CD4-positive, alpha-beta memory T cell (primary cell): Measurements from ENCODE around the gene BAHCC1. TPM values are rescaled to one million over a fixed set of nuclear protein-coding genes. Genes with fewer than 3 reads are reported as not detected.

Experiments
- CTCF ChIA-PET: fragments of 350-600 bp; sonication (Branson Sonifier 250); formaldehyde crosslinking; loops from one replicate; lab custom pipeline; 2021; ENCODE audit warnings: inconsistent platforms; ENCODE audit not compliant: partially characterized antibody; lab: Charles Lee
- POLR2A ChIA-PET: fragments of 350-600 bp; sonication (Branson Sonifier 250); formaldehyde crosslinking; loops from one replicate; lab custom pipeline; 2021; ENCODE audit not compliant: partially characterized antibody; lab: Charles Lee
- DNase-seq, 5 donors: peaks; one replicate each; pipeline versions ENCODE4 v3.0.0 to v3.0.0-alpha.2; 2020 to 2022; ENCODE audit warnings: mixed read lengths in 1 of 5
- H3K27ac ChIP-seq: one replicate; pipeline ENCODE4 v1.7.0; 2013; ENCODE audit warnings: low read depth, low read length
- H3K27me3 ChIP-seq: 2 replicates; pipeline ENCODE4 v1.7.0; 2013; ENCODE audit warnings: mild to moderate bottlenecking, low read length, moderate library complexity; ENCODE audit not compliant: insufficient read depth
- H3K36me3 ChIP-seq: 2 replicates; pipeline ENCODE4 v1.7.0; 2013; ENCODE audit warnings: mild to moderate bottlenecking, low read length, moderate library complexity; ENCODE audit not compliant: insufficient read depth
- H3K4me1 ChIP-seq: 2 replicates; pipeline ENCODE4 v1.7.0; 2013; ENCODE audit warnings: mild to moderate bottlenecking, low read length, moderate library complexity; ENCODE audit not compliant: insufficient read depth
- H3K4me3 ChIP-seq, 2 donors: one replicate each; pipeline ENCODE4 v1.7.0; 2013; ENCODE audit warnings: low read length in 2 of 2, mild to moderate bottlenecking in 1 of 2
- H3K9me3 ChIP-seq, 2 donors: one replicate each; pipeline ENCODE4 v1.7.0; 2013; ENCODE audit warnings: low read length in 2 of 2, control low read depth in 1 of 2; ENCODE audit not compliant: control insufficient read depth in 1 of 2
- H3K27ac Mint-ChIP-seq, 7 donors: one replicate each; pipeline ENCODE4 v1.8.0; 2020 to 2021; ENCODE audit warnings: mixed read lengths in 7 of 7, mild to moderate bottlenecking in 6 of 7, inconsistent platforms in 3 of 7, moderate library complexity in 3 of 7
- H3K27me3 Mint-ChIP-seq, 2 donors: one replicate each; pipeline ENCODE4 v1.8.0; 2020 to 2021; ENCODE audit warnings: mixed read lengths in 2 of 2
- H3K36me3 Mint-ChIP-seq, 2 donors: one replicate each; pipeline ENCODE4 v1.8.0; 2020 to 2021; ENCODE audit warnings: mixed read lengths in 2 of 2, inconsistent platforms in 1 of 2, mild to moderate bottlenecking in 1 of 2
- H3K4me1 Mint-ChIP-seq, 4 donors: one replicate each; pipeline ENCODE4 v1.8.0; 2020 to 2021; ENCODE audit warnings: mixed read lengths in 4 of 4, mild to moderate bottlenecking in 1 of 4
- H3K4me3 Mint-ChIP-seq, 8 donors: one replicate each; pipeline ENCODE4 v1.8.0; 2020 to 2021; ENCODE audit warnings: mixed read lengths in 8 of 8, mild to moderate bottlenecking in 7 of 8, moderate library complexity in 6 of 8, inconsistent platforms in 3 of 8
- H3K9me3 Mint-ChIP-seq, 8 donors: one replicate each; pipeline ENCODE4 v1.8.0; 2020 to 2021; ENCODE audit warnings: mixed read lengths in 8 of 8, mild to moderate bottlenecking in 5 of 8, inconsistent platforms in 3 of 8, moderate library complexity in 1 of 8
- intact Hi-C: fragments of 100-400 bp; cut with micrococcal nuclease; formaldehyde crosslinking; loops from one replicate; pipeline ENCODE4 v1.15.1; 2023
- polyA plus RNA-seq, 2 donors: library from polyadenylated mRNA; unstranded; fragments of 300-500 nt; fragmentation: Illumina TruSeq; gene quantifications; one replicate each; pipeline ENCODE4 v1.2.3, GENCODE V29; 2021
- total RNA-seq, 2 experiments: library from RNA; stranded (reverse); gene quantifications; one replicate each; pipeline ENCODE4 v1.2.3, GENCODE V29; 2021

The BAHCC1 gene
- total and polyA plus RNA-seq, 4 experiments from 2014 or later, result not detected

DNA sequence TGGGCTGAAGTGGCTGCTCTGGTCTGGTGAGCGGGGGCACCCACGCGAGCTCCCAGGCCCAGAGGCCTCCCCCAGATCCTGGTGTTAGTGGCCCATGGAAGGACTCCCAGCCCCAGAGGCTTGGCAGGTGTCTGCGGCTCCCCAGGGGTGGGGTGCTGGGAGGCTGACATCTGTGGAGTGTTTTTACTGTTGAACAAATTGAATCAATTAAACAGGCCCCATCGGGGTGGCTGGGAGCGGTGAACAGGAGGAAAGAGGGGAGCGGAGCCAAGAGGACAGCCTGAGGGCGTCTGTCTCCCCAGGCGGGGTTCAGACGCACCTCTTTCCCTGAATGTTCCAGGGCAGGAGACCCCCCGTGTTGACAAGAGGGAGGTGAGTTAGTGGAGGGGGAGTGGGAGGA is 87.4 kb downstream of the BAHCC1 start:
- Mint-ChIP-seq H3K9me3 (peaks cover 0 to 2% (median 0%) of the 10 kb centered on the region in 8 donors), H3K27me3 (peaks cover 13 to 26% of the 10 kb centered on the region in 2 donors), H3K27ac (peak overlapping the region in 1 of 7 donors; percentile 75), H3K4me1 (peaks cover 2 to 24% (median 7%) of the 10 kb centered on the region in 4 donors), H3K4me3 (peak overlapping the region in 4 of 8 donors; percentile 48 to 83 (median 60)), H3K36me3 (no peaks in the 10 kb centered on the region)
- no peaks in the 10 kb centered on the region for H3K9me3 ChIP-seq
- intact Hi-C loops, result loop anchor here (10.0 kb wide), 1 partner anchor 88 kb away; the partner anchor contains the start of gene BAHCC1
- no peak overlapping the region for H3K4me3 ChIP-seq
- ChIA-PET CTCF (no interaction called here), POLR2A (interaction anchor here (0.9 to 1.7 kb wide), 4 partner anchors 25 to 191 kb away, joined by 3 to 5 read pairs (median 4); partner anchors contain the start of genes ACTG1 and FAAP100)
- DNase-seq, result no peak
- H3K4me1 ChIP-seq, result peaks cover 24% of the 10 kb centered on the region
- no peaks in the 10 kb centered on the region for H3K36me3 ChIP-seq
- no peak overlapping the region for H3K27ac ChIP-seq
- peaks cover 22% of the 10 kb centered on the region for H3K27me3 ChIP-seq

DNA sequence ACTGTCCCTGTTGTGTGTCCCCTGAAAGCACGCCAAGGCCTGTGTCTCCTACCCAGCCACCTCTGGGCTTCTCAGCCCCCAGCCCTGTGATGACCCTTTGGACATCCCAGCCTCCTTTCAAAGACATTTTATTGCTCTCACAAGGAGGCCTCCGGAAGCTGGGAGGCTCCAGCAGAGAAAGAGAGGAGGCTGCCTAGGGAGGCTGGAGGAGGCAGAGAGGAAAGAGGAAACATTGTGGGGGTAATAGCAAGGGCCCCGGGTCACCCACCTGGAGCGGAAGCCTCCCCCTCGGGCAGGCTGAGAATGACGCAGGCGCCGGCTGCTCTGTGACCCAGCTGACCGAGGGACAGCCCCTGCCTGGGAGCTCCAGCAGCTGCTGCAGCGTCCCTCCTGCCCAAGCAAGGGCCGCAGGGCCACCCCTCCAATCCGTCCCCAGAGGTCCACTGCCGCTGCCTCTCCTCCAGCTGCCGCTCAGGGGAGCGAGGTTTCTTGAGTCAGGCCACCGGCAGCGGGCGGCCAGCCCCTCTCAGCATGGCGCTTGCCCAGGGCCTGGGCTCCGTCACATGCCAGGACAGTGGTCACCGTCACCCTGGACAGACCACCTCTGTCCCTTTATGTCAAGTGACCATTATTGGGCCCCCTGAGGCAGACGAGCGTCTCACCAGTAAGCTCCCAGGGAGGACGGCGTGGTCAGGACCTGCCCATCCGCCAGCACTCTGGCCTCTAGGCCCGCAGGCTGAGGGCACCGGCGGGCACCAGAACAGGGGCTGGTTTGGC is 88.0 kb downstream of the BAHCC1 start:
- intact Hi-C loops, result loop anchor here (10.0 kb wide), 1 partner anchor 88 kb away; the partner anchor contains the start of gene BAHCC1
- ChIA-PET CTCF (interaction anchor here (2.0 to 2.5 kb wide), 3 partner anchors 25 to 230 kb away, joined by 10 to 20 read pairs (median 15); partner anchors contain the start of gene SLC38A10), POLR2A (interaction anchor here (0.9 to 2.6 kb wide), 4 partner anchors 24 to 191 kb away, joined by 3 to 11 read pairs (median 4); partner anchors contain the start of genes FAAP100 and SLC38A10)
- Histone ChIP-seq H3K27me3 (peaks cover 22% of the 10 kb centered on the region), H3K27ac (no peak overlapping the region), H3K4me1 (peaks cover 25% of the 10 kb centered on the region), H3K9me3 (no peaks in the 10 kb centered on the region), H3K4me3 (peak overlapping the region in 1 of 2 donors; percentile 48), H3K36me3 (no peaks in the 10 kb centered on the region)
- H3K27ac Mint-ChIP-seq, result peak overlapping the region in 1 of 7 donors; percentile 75
- peaks cover 11 to 21% of the 10 kb centered on the region in 2 donors for H3K27me3 Mint-ChIP-seq
- H3K4me1 Mint-ChIP-seq, result peaks cover 2 to 24% (median 7%) of the 10 kb centered on the region in 4 donors
- H3K9me3 Mint-ChIP-seq, result peaks cover 0 to 2% (median 0%) of the 10 kb centered on the region in 8 donors
- DNase-seq, result no peak
- no peaks in the 10 kb centered on the region for H3K36me3 Mint-ChIP-seq
- peak overlapping the region in 3 of 8 donors; percentile 8 to 59 (median 8) for H3K4me3 Mint-ChIP-seq

DNA sequence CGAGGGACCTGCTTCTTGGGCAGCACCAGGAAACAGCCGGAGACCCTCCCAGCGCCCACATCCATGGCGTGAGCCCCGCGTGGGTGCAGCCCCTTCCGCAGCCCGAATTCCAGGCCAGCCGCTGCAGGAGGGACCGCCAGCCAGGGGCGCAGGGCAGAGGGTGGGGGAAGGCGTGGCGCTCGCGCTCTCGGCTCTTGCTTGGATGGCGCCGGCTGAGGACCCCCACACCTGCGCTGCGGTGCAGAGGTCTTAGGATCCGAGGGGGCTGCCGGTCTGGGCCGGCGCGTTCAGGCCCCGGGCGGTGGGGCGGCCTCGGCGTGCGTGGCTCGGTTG is 88.6 kb downstream of the BAHCC1 start:
- POLR2A ChIA-PET, result interaction anchor here (1.2 to 2.6 kb wide), 5 partner anchors 188 to 343 kb away, joined by 4 to 11 read pairs (median 6); partner anchors contain the start of gene SLC38A10
- CTCF ChIA-PET, result interaction anchor here (1.0 to 2.5 kb wide), 8 partner anchors 9 to 342 kb away, joined by 4 to 20 read pairs (median 8); partner anchors contain the start of gene SLC38A10
- H3K27ac Mint-ChIP-seq, result no peak overlapping the region

DNA sequence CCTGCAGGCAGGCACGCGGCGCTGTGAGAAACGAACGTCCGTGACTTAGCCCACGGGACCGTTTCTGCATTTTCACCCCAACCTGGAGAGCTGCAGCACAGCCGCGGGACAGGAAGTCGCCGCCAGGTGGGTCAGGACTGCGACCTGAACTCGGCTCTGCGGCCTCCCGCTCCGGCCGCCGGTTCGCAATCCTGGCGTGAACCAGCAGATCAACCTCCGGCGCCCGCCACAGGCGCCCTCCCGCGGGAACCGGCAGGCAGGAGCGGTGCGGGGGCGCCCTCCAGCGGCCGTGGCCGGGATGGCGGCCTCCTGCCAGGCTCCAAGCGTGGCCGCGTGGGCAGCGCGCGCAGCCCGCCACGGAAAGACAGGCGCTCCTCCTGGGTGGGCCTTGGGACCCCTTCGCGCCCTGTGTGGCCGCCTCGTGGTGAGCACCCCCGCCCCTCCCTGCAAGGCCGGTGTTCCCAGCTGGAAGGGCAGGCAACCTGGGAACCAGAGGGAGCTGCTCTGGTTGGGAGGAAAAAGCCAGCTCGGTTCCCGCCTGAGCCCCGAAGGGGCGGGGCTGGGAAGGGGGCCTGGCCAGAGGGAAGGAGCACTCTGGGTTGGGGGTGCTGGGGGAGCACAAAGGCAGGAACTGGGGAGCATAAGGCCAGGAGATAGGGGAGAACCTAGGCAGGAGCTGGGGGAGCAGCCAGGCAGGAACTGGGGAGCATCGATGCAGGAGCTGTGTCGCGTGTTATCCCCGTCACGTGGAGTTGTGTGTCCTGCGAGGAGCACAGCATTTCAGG is 89.1 kb downstream of the BAHCC1 start:
- Histone ChIP-seq H3K9me3 (no peaks in the 10 kb centered on the region), H3K27me3 (peaks cover 22% of the 10 kb centered on the region), H3K36me3 (no peaks in the 10 kb centered on the region), H3K4me1 (peaks cover 30% of the 10 kb centered on the region), H3K4me3 (peak overlapping the region in 1 of 2 donors; percentile 48), H3K27ac (no peak overlapping the region)
- peaks cover 11 to 20% of the 10 kb centered on the region in 2 donors for H3K27me3 Mint-ChIP-seq
- H3K4me1 Mint-ChIP-seq, result peaks cover 2 to 24% (median 7%) of the 10 kb centered on the region in 4 donors
- intact Hi-C loops, result loop anchor here (1.0 to 10.0 kb wide), 5 partner anchors 68 to 231 kb away; partner anchors contain the start of genes BAHCC1, FAAP100 and SLC38A10
- H3K36me3 Mint-ChIP-seq, result no peaks in the 10 kb centered on the region
- peaks cover 0 to 2% (median 0%) of the 10 kb centered on the region in 8 donors for H3K9me3 Mint-ChIP-seq
- ChIA-PET POLR2A (interaction anchor here (0.6 to 2.6 kb wide), 11 partner anchors 24 to 344 kb away, joined by 3 to 19 read pairs (median 4); partner anchors contain the start of genes ACTG1, NDUFAF8, SLC38A10 and TEPSIN), CTCF (interaction anchor here (0.7 to 2.5 kb wide), 16 partner anchors 10 to 343 kb away, joined by 3 to 20 read pairs (median 4); partner anchors contain the start of gene SLC38A10)
- H3K4me3 Mint-ChIP-seq, result peak overlapping the region in 1 of 8 donors; percentile 45
- peak; percentile 76 to 90 (median 85) for DNase-seq
- no peak overlapping the region for H3K27ac Mint-ChIP-seq

More for the DNA sequence above, 88.6 kb downstream of the BAHCC1 start:
- H3K27ac ChIP-seq, result no peak overlapping the region
- no peaks in the 10 kb centered on the region for H3K36me3 ChIP-seq
- H3K4me3 Mint-ChIP-seq, result peak overlapping the region in 2 of 8 donors; percentile 8
- peaks cover 2 to 24% (median 7%) of the 10 kb centered on the region in 4 donors for H3K4me1 Mint-ChIP-seq
- H3K27me3 ChIP-seq, result peaks cover 22% of the 10 kb centered on the region
- no peaks in the 10 kb centered on the region for H3K36me3 Mint-ChIP-seq
- intact Hi-C loops, result loop anchor here (1.0 to 10.0 kb wide), 5 partner anchors 69 to 231 kb away; partner anchors contain the start of genes BAHCC1, FAAP100 and SLC38A10
- DNase-seq, result no peak
- H3K27me3 Mint-ChIP-seq, result peaks cover 11 to 21% of the 10 kb centered on the region in 2 donors
- H3K4me1 ChIP-seq, result peaks cover 30% of the 10 kb centered on the region
- H3K4me3 ChIP-seq, result peak overlapping the region in 1 of 2 donors; percentile 48
- peaks cover 0 to 2% (median 0%) of the 10 kb centered on the region in 8 donors for H3K9me3 Mint-ChIP-seq
- no peaks in the 10 kb centered on the region for H3K9me3 ChIP-seq

DNA sequence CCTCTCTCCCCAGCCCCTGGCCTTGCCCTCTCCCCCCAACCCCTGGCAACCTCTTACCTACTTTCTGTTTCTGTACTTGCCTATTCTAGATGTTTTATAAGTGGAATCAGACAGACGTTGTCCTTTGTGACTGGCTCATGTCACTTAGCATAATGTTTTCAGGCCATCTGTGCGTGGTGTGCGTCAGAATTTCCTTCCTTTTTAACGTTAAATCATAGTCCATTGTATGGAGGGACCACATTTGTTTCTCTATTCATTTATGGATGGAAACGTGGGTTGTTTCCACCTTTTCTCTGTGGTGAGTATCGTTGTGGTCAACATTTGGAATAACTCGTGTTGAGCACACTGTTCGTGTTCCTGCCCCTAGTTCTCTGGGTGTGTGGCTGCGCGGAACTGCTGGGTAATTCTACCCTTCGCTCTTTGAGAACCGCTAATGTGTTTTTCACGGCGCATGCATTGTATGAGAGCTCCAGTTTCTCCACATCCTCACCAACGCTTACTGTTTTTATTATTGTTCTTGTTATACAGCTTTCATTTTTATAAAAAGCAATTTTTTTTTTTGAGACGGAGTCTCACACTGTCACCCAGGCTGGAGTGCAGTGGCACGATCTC is 91.0 kb downstream of the BAHCC1 start:
- peak overlapping the region in 5 of 8 donors; percentile 26 to 53 (median 43) for H3K4me3 Mint-ChIP-seq
- Histone ChIP-seq H3K9me3 (no peaks in the 10 kb centered on the region), H3K4me3 (no peak overlapping the region), H3K27me3 (peaks cover 12% of the 10 kb centered on the region), H3K36me3 (no peaks in the 10 kb centered on the region), H3K4me1 (peaks cover 30% of the 10 kb centered on the region), H3K27ac (no peak overlapping the region)
- H3K9me3 Mint-ChIP-seq, result peaks cover 0 to 2% (median 0%) of the 10 kb centered on the region in 8 donors
- intact Hi-C loops, result loop anchor here (10.0 kb wide), 1 partner anchor 92 kb away; the partner anchor contains the start of gene BAHCC1
- POLR2A ChIA-PET, result interaction anchor here (0.9 to 3.0 kb wide), 4 partner anchors 25 to 191 kb away, joined by 3 to 29 read pairs (median 8); partner anchors contain the start of genes ACTG1 and SLC38A10
- DNase-seq, result no peak
- CTCF ChIA-PET, result interaction anchor here (1.0 to 1.4 kb wide), 3 partner anchors 33 to 233 kb away, joined by 3 read pairs; no protein-coding TSS in a partner anchor
- peak overlapping the region in 2 of 7 donors; percentile 23 to 68 for H3K27ac Mint-ChIP-seq
- peaks cover 2 to 20% (median 8%) of the 10 kb centered on the region in 4 donors for H3K4me1 Mint-ChIP-seq
- no peaks in the 10 kb centered on the region for H3K36me3 Mint-ChIP-seq
- H3K27me3 Mint-ChIP-seq, result peaks cover 5 to 10% of the 10 kb centered on the region in 2 donors

DNA sequence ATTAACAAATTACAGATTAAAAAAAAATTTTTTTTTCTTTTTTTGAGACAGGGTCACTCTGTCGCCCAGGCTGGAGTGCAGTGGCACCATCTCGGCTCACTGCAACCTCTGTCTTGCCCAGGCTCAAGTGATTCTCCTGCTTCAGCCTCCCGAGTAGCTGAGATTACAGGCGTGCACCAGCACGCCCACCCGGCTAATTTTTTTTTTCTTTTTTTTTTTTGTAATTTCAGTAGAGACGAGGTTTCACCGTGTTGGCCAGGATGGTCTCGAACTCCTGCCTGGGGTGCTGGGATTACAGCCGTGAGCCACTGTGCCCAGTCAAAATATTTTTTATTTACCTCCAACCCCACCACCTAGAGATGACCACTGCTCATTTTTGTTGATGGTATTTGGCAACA is 91.8 kb downstream of the BAHCC1 start:
- H3K4me3 Mint-ChIP-seq, result peak overlapping the region in 5 of 8 donors; percentile 35 to 69 (median 59)
- intact Hi-C loops, result loop anchor here (10.0 kb wide), 1 partner anchor 92 kb away; the partner anchor contains the start of gene BAHCC1
- H3K9me3 ChIP-seq, result no peaks in the 10 kb centered on the region
- H3K9me3 Mint-ChIP-seq, result no peaks in the 10 kb centered on the region
- peaks cover 23% of the 10 kb centered on the region for H3K4me1 ChIP-seq
- H3K27ac ChIP-seq, result no peak overlapping the region
- ChIA-PET POLR2A (interaction anchor here (1.3 to 3.0 kb wide), 2 partner anchors 24 to 28 kb away, joined by 6 to 29 read pairs; partner anchors contain the start of gene ACTG1), CTCF (interaction anchor here (1.0 to 1.4 kb wide), 3 partner anchors 32 to 234 kb away, joined by 3 read pairs; no protein-coding TSS in a partner anchor)
- no peaks in the 10 kb centered on the region for H3K36me3 ChIP-seq
- H3K27me3 ChIP-seq, result peaks cover 6% of the 10 kb centered on the region
- no peak overlapping the region for H3K27ac Mint-ChIP-seq
- no peaks in the 10 kb centered on the region for H3K36me3 Mint-ChIP-seq
- DNase-seq, result no peak
- peaks cover 0 to 15% (median 3%) of the 10 kb centered on the region in 4 donors for H3K4me1 Mint-ChIP-seq
- H3K4me3 ChIP-seq, result no peak overlapping the region
- H3K27me3 Mint-ChIP-seq, result peaks cover 3 to 10% of the 10 kb centered on the region in 2 donors
